ENCODE measurements around the gene RAD51B.

RAD51B gene

DNA sequence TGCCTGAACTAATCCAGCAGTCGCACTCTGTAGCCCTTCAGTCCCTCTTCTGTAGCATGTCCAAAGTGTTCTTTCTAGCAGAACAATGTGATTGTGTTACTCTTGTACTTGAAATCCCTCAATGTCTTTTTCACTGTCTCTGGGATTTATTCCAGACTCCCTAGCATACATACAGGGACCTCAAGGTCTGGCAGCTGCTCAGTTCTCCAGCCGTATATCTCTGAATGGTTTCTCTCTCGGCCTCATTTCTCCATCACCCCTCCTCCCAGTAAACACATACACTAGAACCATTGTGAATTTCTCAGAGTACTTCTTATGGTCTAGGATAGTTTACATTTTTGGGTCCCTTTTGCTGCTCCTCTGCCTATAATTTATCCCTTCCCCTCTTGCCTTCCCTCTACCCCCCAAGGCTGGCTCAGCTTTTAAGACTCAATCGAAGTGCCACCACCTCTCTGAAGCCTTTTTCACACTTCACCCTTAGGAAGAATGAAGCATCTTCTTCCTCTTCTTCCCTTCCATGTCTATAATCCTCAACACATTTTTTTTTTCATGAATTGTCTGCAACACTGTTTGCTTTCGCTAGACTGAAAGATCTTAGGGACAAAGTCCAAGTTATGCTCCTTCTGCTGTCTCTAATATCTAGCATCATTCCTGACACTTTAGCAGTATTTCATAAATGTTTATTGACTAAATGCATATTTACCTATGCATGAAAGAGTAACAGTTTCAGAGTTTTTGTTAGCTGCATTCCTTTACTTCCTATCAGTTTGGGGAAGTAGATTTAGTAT lies 527.2 kb downstream of the RAD51B start:
- DNase-seq, result no peak

DNA sequence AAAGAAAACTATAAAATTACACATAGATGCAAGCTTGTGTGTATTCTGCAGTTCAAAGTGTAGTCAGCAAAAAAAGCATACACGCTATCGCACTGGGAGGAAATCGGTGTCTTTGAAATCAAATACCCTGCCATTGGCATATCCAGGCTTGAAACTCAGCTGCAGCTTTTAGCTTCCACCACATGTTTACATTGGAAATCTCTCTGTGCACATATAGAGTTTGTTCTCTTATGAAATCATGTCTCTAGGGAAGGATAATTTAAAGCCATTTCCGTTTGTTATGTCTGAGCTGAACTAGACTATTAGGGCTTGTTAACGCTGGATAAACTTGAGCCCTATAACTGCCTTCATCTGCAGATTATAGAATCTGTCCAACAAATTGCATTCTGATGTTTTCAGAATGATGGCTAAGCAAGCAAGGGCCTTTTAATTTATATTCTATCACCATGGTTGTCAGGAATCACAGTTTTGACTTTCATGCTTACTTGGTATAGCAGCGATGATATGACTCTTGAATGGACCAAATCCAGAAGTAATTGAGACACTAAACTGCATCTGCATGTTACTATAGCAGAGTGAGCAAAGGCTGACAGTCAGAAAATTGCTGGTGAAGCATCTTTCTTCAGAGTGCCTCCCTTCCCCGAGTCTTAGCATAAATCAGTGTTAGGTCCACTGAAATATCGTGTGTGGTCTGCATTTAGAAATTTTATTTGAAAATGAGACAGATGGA lies 530.5 kb downstream of the RAD51B start:
- DNase-seq, result no peak

DNA sequence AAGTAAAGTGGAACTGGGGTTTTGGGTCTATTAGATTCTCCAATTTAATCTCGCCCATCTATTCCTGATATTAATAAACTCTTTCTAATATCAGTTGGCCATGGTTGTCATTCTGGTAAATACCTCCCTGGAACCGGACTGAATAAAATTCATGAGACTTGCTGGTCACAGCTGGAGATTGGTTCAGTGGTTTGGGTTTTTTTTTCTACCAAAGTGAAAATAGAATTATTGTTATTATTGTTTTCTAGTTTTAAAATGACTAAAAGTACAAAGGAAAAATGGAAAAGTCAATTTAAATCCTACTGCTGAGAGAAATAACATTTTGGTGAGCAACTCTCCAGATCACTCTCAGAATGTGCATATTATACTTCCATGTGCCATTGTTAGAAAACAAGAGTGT lies 535.8 kb downstream of the RAD51B start:
- no peak for DNase-seq

DNA sequence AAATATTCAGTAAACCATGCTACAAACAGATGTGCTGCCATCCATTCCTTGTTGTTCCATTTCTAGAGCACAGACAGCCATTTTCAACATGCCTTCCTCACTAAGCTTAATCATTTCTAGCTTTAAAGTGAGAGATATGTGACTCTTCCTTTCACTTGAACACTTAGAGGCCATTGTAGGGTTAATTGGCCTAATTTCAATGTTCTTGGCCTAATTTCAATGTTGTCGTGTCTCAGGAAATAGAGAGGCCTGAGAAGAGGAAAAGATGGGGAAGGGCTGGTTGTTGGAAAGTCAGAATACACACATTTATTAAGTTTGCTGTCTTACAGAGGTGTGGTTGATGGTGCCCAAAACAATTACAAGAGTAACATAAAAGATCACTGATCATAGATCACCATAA lies 538.2 kb downstream of the RAD51B start:
- no peak for DNase-seq

DNA sequence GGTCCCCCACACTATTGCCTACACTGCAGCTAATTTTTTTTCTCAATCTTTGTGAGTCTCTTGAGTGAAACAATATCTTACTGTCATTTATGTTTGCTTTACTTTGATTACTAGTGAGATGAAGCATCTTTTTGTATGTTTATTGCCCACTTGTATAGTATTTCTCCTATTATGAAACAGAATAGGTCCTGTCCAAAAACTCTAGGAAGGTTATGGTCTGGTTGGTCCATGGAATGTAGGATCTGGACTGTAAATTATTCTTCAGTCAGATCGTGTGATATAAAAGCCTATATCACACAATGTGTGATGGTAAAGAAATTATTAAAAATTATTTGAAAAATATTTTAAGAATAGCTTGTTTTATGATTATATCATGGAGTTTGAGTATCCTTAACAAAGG lies 538.9 kb downstream of the RAD51B start:
- DNase-seq, result no peak

DNA sequence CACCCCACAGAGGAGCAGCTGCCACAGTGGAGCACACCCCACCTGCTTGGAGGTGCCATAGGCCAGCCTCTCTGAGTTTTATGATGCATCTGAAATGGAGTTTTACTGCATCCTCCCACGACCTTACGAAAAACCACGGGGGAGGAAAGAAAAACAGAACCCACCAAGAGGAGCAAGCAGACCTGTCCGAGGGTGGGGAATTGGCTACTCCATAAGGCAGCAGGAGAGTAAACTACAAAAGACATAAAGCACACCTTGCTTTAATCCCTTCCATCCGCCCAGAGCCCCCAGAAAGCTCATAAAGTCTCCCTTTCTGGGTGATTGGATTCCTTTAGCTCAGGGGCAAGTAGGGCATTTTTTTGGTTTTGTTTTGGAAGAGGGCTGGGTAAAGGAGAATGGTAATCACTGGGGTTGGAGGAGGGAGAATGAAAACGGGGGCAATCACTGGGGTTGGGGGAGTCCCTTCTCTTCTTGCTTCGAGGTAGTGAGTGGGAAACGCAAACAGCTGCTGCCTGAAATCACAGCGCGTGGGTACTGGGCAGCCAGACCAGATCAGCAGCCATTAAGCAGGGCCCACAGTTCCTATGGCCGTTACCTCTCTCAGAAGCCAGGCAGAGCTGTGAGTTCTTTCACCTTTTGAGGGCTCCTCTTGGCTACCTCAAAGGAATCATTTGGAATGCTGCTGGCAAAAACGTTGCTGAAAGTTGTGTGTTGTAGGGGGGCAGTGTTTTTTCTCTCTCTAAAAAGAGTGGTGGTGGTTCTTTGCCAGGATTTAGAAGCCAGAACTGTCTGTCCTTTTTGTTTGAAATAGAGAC lies 539.6 kb downstream of the RAD51B start:
- no peak for DNase-seq

DNA sequence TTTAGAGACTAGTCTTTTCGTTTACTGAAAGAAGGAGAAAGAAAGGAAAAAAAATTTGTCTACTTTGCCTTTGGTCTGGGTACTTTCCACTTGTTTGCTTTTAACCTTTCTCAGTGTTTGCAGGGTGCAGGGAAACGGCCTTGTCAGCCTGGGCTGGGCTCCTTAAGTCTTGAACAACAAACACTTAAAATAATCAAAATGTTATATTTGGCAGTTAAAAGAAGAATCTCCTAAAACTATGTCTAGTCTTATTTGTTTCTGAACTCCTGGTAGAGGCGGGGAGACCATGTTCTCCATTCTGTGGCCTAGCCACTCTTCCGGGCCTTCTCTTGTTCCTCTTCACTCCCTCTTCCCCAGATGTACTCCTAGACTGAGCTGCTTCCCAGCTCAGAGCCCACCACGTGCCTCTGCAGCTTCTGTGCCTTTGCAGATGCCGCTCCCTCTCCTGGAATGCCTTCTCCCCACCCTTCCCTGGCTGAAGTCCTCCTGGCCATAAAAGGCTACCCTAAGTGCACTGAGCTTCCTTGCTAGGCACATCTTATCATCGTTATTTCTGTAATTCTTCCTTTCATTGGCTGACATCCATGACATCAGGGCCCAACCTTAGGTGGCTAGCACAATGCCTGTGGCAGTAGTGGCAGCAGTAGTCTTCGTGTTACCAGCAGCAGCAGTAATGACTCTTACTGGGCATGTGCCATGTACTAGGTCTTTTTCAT lies 540.4 kb downstream of the RAD51B start:
- DNase-seq, result no peak

DNA sequence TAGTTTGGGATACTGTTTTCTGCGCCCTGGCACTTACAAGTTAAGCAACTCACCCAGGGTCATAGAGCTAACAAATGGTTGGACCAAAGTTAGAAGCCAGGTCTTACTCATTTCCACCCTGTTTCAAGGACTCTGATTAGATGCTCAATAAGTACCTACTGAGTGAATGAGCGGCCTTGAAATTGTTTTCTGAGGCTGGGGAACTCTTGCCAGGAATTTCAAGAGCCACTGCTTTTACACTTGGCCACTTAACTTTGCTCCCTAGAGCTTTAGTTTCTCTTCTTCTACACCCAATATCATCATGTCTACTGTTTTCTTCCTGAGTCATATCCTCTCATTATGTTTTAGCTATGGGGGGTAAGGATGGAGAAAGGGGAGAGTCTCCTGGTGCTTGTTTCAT lies 541.7 kb downstream of the RAD51B start:
- no peak for DNase-seq

DNA sequence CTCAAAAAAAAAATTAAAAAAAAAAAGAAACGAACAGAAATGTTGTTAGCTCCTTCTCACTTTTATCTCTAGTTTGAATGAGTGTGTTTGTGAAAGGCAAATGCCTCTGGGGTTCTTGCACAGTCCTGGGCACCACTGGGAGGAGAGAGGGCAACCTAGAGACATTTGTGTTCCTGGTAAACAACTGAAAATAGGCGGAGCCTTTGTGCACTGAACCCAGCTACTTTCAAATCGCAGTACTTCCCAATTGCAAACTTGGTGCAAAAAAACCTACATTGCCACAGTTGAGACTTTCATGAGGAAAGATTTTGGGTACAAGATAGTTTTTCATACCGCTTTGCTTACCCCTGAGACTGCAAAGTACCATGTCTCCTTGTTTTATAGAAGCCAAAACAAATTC lies 543.3 kb downstream of the RAD51B start:
- DNase-seq, result peak; percentile 77

DNA sequence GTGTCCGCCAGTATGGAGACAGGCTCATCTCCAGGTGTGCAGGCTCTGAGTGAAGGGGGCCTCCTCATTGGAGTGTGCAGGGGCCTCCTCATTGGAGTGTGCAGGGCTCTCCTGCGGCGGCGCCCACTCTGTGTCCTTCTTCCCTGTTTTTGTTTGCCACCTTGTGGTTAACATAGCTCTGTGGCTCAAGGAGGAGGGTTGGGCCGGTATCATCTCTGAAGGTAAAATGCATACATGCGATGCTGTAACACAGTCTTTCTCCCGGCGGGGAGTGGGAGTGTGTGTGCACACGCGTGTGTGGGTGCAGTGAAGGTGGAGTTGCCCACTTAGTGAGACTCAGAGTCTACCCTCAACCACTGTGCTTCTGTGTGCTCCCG lies 543.9 kb downstream of the RAD51B start:
- no peak for DNase-seq

DNA sequence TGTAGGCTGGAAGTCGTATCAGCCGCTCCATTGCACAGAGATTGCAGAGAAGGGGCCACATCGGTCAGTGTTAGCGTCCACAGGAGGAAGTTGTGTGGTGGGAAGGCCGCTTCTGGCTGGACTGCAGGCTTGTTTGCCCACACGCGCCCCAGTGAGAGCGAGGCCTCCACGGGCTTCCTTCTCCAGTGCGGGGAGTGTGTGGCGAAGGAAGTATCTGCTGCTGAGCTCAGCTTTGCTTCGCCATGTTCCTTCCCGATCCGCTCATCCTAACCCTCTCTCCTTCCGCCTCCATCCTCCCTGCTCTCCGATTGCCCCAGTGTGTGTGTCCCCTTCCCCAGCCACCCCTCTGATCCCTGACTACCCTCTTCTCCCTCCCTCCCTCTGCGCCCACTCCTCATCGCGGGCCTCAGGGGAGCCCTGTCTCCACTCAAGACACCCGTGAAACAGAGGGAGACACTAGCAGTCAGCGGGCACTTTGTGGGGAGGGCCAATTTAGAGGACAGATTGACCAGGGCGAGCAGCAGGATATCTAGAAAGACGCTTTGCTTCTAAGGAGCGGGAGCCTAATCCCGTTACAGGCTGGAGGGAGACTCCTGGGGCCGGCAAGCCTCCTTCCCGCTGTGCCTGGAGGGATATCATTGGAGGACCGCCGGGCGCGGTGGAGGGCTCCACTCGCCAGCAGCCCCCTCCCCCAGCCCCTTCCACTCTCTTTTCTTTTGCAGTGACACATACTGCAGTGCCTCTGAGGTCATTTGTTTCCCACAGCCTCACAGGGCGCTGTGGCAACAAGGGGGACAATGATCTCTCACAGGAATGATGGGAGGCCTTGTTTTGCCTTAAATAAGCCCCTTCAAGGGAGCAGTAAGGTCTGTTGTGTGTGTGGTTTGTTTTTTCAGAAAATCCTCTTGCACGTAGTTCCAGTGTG lies 544.5 kb downstream of the RAD51B start:
- DNase-seq, result peak; percentile 72

DNA sequence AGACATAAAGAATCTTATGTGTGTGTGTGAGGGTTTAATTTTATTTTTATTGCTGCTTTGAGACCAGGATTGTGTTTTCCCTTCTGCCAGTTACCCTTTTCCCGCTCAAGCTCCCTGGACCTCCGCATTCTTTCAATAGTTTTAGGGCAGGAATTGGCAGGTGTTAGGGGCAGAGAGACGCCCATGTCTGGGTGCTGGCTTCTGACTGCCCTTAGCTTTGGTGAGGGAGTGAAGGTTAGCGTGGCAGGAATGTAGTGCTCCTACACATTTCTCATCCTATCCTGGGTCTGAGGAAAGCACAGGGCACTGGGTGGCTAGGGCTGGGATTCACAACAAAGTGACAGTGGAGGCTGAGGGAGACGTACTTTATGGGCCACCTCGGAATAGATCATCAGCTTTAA lies 545.2 kb downstream of the RAD51B start:
- DNase-seq, result no peak

DNA sequence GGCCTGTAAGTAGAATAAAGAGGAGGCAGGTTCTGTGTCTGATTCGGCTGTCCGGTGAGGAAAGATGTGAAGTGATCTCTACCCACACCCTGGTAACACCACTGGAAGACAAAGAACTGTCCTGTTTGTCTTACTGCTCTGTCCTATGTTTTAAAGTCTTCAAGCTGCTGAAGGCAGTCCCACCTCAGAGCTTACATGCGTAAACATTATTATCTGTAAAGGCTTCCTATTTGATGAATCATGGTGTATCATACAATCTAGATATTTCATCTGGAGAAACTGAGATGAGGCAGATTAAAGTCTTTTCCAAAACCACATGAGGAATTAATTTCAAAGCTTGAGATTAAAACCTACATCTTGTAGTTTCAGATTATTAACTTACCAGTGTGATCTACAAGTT lies 545.6 kb downstream of the RAD51B start:
- DNase-seq, result no peak

DNA sequence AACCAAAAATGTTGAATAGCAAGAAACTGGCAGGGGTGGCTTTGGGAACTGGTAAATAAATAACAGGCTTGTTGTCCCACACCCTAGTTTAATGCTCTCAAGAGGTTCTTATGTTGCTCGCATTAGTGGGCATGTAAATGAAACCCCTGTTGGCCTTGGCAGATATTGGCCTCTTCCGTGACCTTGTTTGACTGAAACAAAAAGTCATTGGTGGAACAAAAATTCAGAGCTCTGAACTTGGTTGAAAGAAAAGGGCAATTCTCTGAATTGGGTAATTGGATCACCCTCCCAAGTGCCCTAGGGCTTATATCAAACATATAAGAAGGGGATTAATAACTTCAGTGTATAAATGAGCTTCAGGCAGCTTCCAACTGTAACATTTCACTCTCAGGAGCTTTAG lies 547.1 kb downstream of the RAD51B start:
- DNase-seq, result no peak

DNA sequence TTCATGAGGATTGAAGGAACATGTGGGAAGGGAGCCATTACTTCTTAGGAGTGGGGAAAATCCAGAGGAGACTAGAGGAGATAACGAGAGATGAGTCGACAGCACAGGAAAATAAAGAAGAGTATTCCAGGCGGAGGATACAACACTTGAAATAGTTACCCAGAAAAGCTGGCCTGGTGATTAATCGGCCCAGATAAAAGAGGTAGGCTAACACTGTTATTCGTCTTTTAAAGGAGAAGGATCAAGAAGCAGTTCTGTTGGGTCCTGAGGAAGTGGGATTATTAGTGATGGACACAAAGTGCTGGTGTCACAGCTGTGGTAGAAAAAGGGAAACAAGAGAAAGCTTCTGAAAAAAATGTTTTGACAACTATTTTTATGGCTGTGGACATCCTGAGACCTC lies 548.0 kb downstream of the RAD51B start:
- peak; percentile 71 for DNase-seq

DNA sequence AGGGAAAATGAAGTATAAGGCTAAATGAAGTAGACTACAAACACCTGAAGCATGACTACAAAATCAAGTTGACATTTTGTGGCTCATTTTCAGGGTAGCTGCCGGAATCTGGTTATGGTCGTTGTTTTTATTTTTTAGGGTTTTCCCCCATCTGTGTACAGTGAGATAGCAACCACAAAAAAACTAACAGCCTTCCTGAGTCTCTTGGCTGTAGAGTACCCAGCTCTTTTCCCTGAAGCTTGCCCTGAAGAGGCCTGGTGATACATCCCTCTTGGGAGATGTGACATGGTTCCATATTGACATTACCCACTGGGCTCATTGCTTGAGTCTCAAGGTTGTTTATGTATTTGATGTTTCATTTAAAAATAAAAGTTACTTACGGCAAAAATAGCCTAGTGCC lies 549.3 kb downstream of the RAD51B start:
- no peak for DNase-seq

DNA sequence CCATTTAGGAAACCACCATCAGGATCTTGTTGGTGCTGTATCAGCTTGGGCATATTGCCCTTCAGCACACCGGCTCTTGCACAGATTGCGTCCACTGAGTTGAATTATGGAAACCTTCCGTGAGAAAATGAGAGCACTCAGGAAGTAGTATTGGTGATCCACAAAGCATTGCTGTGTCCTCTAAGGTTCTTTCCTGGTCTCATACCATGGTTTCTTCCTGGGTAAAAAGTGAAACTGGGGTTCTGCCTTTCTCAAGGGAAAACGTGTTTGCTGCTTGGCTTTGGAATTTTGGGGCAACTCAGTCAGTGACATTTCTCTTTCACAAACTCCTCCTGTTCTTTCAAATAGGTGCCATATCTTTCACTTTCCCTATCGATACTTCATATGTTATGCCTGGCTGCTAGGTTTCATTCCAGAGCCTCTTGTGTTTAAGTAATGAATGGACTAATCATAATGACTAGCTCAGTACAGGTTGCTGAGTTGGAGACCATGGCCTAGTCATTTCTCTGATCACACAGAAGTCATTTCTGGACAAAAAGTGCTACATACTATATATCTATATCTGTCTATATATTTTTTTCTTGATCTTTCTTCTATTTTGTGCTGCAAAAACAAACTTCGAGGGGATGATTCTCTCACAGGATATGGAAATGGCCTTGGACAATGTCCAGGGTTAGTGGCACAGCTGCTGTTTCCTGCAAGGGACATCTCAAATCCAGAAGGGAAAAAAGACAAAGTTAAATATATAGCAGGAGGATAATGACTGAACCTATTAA lies 549.9 kb downstream of the RAD51B start:
- DNase-seq, result peak; percentile 27

DNA sequence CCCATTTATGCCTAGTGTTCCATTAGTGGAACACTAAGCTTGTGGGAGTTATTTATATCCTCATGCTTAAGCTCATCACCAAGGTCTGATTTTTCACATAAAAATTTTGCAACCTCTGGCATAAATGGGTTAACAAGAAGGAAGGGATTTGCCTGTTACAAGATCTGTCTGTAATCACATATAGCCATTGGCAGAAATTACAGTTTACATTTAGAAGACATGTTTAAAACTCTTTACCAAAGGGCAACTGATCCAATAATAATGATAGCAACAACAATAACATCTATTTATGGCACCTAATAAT lies 550.4 kb downstream of the RAD51B start:
- no peak for DNase-seq

DNA sequence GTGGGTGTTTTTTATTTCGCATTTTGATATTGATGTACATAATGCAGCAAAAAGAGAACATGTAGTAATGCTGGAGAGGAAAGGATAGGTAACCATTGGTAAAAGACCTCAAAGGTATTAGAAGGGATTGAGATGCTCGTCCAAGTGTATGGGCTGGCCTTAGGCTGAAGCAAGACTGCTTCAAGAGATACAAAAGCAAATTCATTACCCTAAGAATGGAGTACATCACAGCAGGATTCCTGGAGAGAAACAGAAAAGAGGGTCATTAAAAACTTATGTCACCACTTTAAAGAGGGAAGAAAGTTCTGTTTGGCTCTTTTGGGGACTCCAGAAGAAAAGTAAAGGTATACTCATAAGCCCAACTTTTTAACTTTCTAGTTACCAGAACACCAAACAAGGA lies 552.8 kb downstream of the RAD51B start:
- no peak for DNase-seq

DNA sequence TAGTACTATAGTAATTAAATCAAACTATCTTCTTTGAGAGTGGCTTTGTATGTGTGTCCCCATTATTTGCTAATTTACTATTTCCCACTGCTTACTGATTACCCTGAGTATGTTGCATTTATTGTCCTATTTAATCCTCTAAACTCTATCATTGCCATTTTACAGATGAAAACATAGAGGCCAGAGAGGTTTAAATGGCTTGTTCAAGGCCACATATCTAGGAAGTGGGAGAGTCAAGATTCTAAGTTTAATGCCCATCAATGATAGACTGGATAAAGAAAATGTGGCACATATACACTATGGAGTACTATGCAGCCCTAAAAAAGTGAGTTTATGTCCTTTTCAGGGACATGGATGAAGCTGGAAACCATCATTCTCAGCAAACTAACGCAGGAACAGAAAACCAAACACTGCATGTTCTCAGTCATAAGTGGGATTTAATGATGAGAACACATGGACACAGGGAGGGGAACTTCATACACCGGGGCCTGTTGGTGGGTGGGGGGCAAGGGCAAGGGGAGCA lies 553.6 kb downstream of the RAD51B start:
- DNase-seq, result no peak

DNA sequence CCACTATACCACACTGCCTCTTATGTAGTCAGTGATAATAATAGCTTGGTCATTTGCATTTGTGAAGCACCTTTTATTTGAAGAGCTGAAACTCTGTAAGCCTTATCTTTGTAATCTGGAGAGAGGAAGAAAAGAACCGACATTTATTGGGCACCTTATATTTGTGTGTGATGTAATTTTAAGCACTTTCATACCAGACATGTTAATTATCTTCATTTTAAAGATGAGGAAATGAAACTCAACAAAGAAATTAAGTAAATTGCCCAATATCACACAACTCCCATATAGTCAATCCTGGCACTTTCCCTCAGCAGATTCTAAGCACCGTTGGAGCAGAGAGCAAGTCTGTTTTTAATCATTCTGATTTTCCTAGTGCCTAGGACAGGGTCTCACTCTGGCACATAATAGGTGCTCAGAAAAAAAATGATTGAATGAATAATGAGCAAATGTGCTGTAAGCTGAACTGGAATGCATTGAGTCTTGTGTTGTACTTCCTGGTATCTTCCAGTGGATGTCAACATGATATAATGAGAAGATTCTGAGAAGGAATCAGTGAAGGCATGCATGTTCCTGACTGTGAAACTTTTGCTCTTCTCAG lies 554.4 kb downstream of the RAD51B start:
- DNase-seq, result peak; percentile 47
